ENCODE results near the gene MEAF6.

Gene MEAF6

GRCh38 chr1:37471345-37472231 is 43.0 kb downstream of the MEAF6 start:
- peak; percentile 26 to 65 for DNase-seq

- no peak for DNase-seq
Observed at GRCh38 chr1:37469386-37469785, 45.2 kb downstream of the MEAF6 start.

GRCh38 chr1:37468037-37468436 is 46.5 kb downstream of the MEAF6 start:
- DNase-seq, result no peak

- peak in 1 of 2 donors; percentile 20 for DNase-seq
Observed at GRCh38 chr1:37465593-37466517, 48.7 kb downstream of the MEAF6 start.

GRCh38 chr1:37464443-37464842 is 50.1 kb downstream of the MEAF6 start:
- DNase-seq, result no peak

GRCh38 chr1:37461698-37462436 is 52.7 kb downstream of the MEAF6 start:
- no peak for DNase-seq

- no peak for DNase-seq
Observed at GRCh38 chr1:37458551-37458950, 56.0 kb downstream of the MEAF6 start.

- no peak for DNase-seq
Observed at GRCh38 chr1:37456614-37457013, 58.0 kb downstream of the MEAF6 start.

- DNase-seq, result no peak
Observed at GRCh38 chr1:37455516-37455915, 59.0 kb downstream of the MEAF6 start.

GRCh38 chr1:37453647-37454046 is 60.9 kb downstream of the MEAF6 start:
- no peak for DNase-seq

- DNase-seq, result no peak
Observed at GRCh38 chr1:37452416-37452815, 62.1 kb downstream of the MEAF6 start.

GRCh38 chr1:37449936-37450335 is 64.6 kb downstream of the MEAF6 start:
- no peak for DNase-seq

GRCh38 chr1:37448691-37449417 is 65.7 kb downstream of the MEAF6 start:
- DNase-seq, result no peak

GRCh38 chr1:37448185-37448584 is 66.4 kb downstream of the MEAF6 start:
- no peak for DNase-seq

- DNase-seq, result no peak
Observed at GRCh38 chr1:37446874-37447273, 67.7 kb downstream of the MEAF6 start.

GRCh38 chr1:37442644-37443043 is 71.9 kb downstream of the MEAF6 start:
- no peak for DNase-seq
